DND-41 (cell line): ENCODE measurements around the gene SRCIN1.
A peak's percentile ranks its signal among the peaks of the same experiment; 100 is the strongest.
"Not testable (repeated sequence)": the region's sequence is repeated elsewhere in the genome, so short reads cannot be mapped to it uniquely, and the experiment has no call there.

Experiments used
- ATAC-seq: fragments of 200-7000 bp; cut with Tn5 transposase; 3 replicates; pipeline ENCODE4 v1.9.1; 2021; ENCODE audit warnings: low read depth; ENCODE audit not compliant: insufficient read depth
- DNase-seq: peaks from one replicate; pipeline ENCODE4 v3.0.0-alpha.2; 2020
- H2AFZ ChIP-seq: 2 replicates; pipeline ENCODE4 v1.6.0; 2012; ENCODE audit warnings: low read depth, low read length
- H3K27ac ChIP-seq: 2 replicates; pipeline ENCODE4 v1.5.1; 2012; ENCODE audit warnings: low read length, inconsistent platforms
- H3K27me3 ChIP-seq: fragments of 200-600 bp; sonication (generic); 2 replicates; pipeline ENCODE4 v1.6.0; 2012; ENCODE audit warnings: low read length, mild to moderate bottlenecking, inconsistent platforms; ENCODE audit not compliant: insufficient read depth, poor library complexity
- H3K36me3 ChIP-seq: 2 replicates; pipeline ENCODE4 v1.5.1; 2012; ENCODE audit warnings: low read length, inconsistent platforms; ENCODE audit not compliant: insufficient read depth
- H3K4me1 ChIP-seq: 2 replicates; pipeline ENCODE4 v1.5.1; 2012; ENCODE audit warnings: mild to moderate bottlenecking, low read length; ENCODE audit not compliant: insufficient read depth
- H3K4me2 ChIP-seq: 2 replicates; pipeline ENCODE4 v1.6.0; 2012; ENCODE audit warnings: mild to moderate bottlenecking, moderate library complexity, low read length, inconsistent platforms; ENCODE audit not compliant: insufficient read depth
- H3K4me3 ChIP-seq, 2 experiments: fragments of 200-600 bp in 1 of 2; shearing (Covaris generic) in 1 of 2; 2 replicates each; pipeline ENCODE4 v1.5.1; 2012 to 2016; ENCODE audit warnings: inconsistent platforms in 2 of 2, low read length in 2 of 2, mild to moderate bottlenecking in 2 of 2, low read depth in 1 of 2, moderate library complexity in 1 of 2
- H3K79me2 ChIP-seq: 2 replicates; pipeline ENCODE4 v1.6.0; 2012; ENCODE audit warnings: low read length, inconsistent platforms; ENCODE audit not compliant: insufficient read depth
- H3K9ac ChIP-seq: 2 replicates; pipeline ENCODE4 v1.6.0; 2012; ENCODE audit warnings: low read depth, mild to moderate bottlenecking, inconsistent platforms, low read length, moderate library complexity
- H3K9me3 ChIP-seq: 2 replicates; pipeline ENCODE4 v1.5.1; 2012; ENCODE audit warnings: low read length, moderate library complexity, mild to moderate bottlenecking, inconsistent platforms; ENCODE audit not compliant: insufficient read depth, severe bottlenecking
- H4K20me1 ChIP-seq: 2 replicates; pipeline ENCODE4 v1.6.0; 2012; ENCODE audit warnings: low read length; ENCODE audit not compliant: insufficient read depth
- CTCF ChIP-seq: IDR thresholded peaks from 2 replicates; pipeline ENCODE4 v1.5.1; 2012; ENCODE audit warnings: borderline replicate concordance, low read length, moderate library complexity, mild to moderate bottlenecking; ENCODE audit not compliant: poor library complexity, severe bottlenecking; ENCODE audit errors: extremely low read depth
- EZH2 ChIP-seq: IDR thresholded peaks from 3 replicates; pipeline ENCODE4 v1.6.1; 2012; ENCODE audit warnings: borderline replicate concordance, low read depth, mild to moderate bottlenecking, moderate library complexity, low read length, inconsistent platforms; ENCODE audit not compliant: severe bottlenecking

SRCIN1 gene

GRCh38 chr17:38485681-38486298, 120.0 kb downstream of the SRCIN1 start:
- peaks cover 52% of the 10 kb centered on the region for H3K36me3 ChIP-seq
- not testable (repeated sequence) for H2AFZ ChIP-seq, H3K4me2 ChIP-seq, H3K27me3 ChIP-seq, H3K9me3 ChIP-seq, H3K4me3 ChIP-seq, H4K20me1 ChIP-seq, DNase-seq, H3K79me2 ChIP-seq, H3K4me1 ChIP-seq, ATAC-seq, H3K27ac ChIP-seq, H3K9ac ChIP-seq

GRCh38 chr17:38485146-38485468, 120.6 kb downstream of the SRCIN1 start:
- no peaks in the 10 kb centered on the region for H3K27me3 ChIP-seq
- H2AFZ ChIP-seq = no peak overlapping the region; the same call in 1 of the 2 replicates
- no peak overlapping the region for H3K4me3 ChIP-seq
- H3K4me1 ChIP-seq = no peaks in the 10 kb centered on the region
- TF ChIP-seq EZH2 = no peak
- TF ChIP-seq CTCF = no peak
- no peak overlapping the region for H3K4me2 ChIP-seq
- H3K36me3 ChIP-seq = peaks cover 46% of the 10 kb centered on the region
- 0 out of 2 replicates have a peak, but pooled peaks cover 4% of the 10 kb centered on the region for H3K79me2 ChIP-seq
- H3K9me3 ChIP-seq = no peaks in the 10 kb centered on the region
- ATAC-seq = no peak
- DNase-seq = no peak
- H3K9ac ChIP-seq = no peak overlapping the region
- peaks cover 4% of the 10 kb centered on the region for H4K20me1 ChIP-seq
- H3K27ac ChIP-seq = peak overlapping the region; percentile 56

- H3K4me1 ChIP-seq, H3K27me3 ChIP-seq, H3K4me3 ChIP-seq, H2AFZ ChIP-seq, H4K20me1 ChIP-seq, H3K9ac ChIP-seq, H3K79me2 ChIP-seq, H3K4me2 ChIP-seq, H3K9me3 ChIP-seq: not testable (repeated sequence)
- peak; percentile 96 for ATAC-seq
- Histone ChIP-seq H3K36me3 (peaks cover 47% of the 10 kb centered on the region), H3K27ac (peak overlapping the region; percentile 56)
- peak; percentile 76 for TF ChIP-seq CTCF
- peak; percentile 77 for DNase-seq
Observed at GRCh38 chr17:38484242-38485145, 121.3 kb downstream of the SRCIN1 start.

- H3K4me3 ChIP-seq, H3K4me1 ChIP-seq, H3K9me3 ChIP-seq, ATAC-seq, H3K9ac ChIP-seq, H3K79me2 ChIP-seq, H3K4me2 ChIP-seq, H2AFZ ChIP-seq, H3K27ac ChIP-seq, DNase-seq, H3K27me3 ChIP-seq, H4K20me1 ChIP-seq: not testable (repeated sequence)
- peaks cover 60% of the 10 kb centered on the region for H3K36me3 ChIP-seq
Observed at GRCh38 chr17:38482700-38483043, 123.1 kb downstream of the SRCIN1 start.

- H2AFZ ChIP-seq, H3K9ac ChIP-seq, H4K20me1 ChIP-seq, H3K27me3 ChIP-seq, H3K4me1 ChIP-seq, DNase-seq, H3K4me3 ChIP-seq, H3K27ac ChIP-seq, H3K9me3 ChIP-seq, H3K4me2 ChIP-seq, ATAC-seq, H3K79me2 ChIP-seq: not testable (repeated sequence)
- H3K36me3 ChIP-seq = peaks cover 59% of the 10 kb centered on the region
Observed at GRCh38 chr17:38482039-38482699, 123.6 kb downstream of the SRCIN1 start.
